Measurements from ENCODE around the gene SNAP23.

DNA sequence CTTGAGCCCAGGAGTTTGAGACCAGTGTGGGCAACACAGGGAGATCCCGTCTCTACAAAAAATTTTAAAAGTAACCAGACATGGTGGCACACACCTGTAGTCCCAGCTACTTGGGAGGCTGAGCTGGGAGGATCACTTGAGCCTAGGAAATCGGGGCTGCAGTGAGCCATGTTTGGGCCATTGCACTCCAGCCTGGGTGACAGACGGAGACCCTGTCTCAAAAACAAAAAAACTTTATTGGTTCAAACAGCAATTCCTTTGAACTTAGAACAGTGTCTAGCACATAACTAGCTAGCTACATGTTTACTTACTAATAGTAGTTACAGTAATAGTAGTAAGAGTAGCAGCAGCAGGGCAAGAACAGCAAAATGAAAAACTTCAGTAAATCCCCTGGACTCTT is 63.3 kb downstream of the SNAP23 start:
- TF ChIP-seq CTCF (IDR thresholded peaks at IDR 0.05; ENCODE audit: poor library complexity, severe bottlenecking): no peak
- TF ChIP-seq RAD21 (conservative IDR thresholded peaks at IDR 0.05): no peak
- no peak for TF ChIP-seq REST (IDR thresholded peaks at IDR 0.05; ENCODE audit: borderline replicate concordance)
- no peak for TF ChIP-seq EZH2 (IDR thresholded peaks at IDR 0.05; ENCODE audit: borderline replicate concordance, insufficient read depth, low read length, poor library complexity, severe bottlenecking)
- TF ChIP-seq EP300 (conservative IDR thresholded peaks at IDR 0.05; ENCODE audit: poor library complexity, severe bottlenecking): no peak
